Measurements from ENCODE around the gene LUC7L3.
"Not testable (repeated sequence)": the region's sequence is repeated elsewhere in the genome, so short reads cannot be mapped to it uniquely, and the experiment has no call there.

Gene LUC7L3

GRCh38 chr17:50719144-50719923 lies at the start of gene LUC7L3:
Gene LUC7L3, plus strand, starts transcription at chr17:50719603. Its CDS starts 130 bp downstream, at chr17:50719733.
- in situ Hi-C loops (cut with MboI; ENCODE audit: low sequenced_read_pairs), result no loop called here

- in situ Hi-C loops (cut with MboI; ENCODE audit: low sequenced_read_pairs), result no loop called here
Measured at GRCh38 chr17:50672071-50672470, 47.3 kb upstream of the LUC7L3 start.

GRCh38 chr17:50672831-50673551 lies 46.4 kb upstream of the LUC7L3 start:
- in situ Hi-C loops (cut with MboI; ENCODE audit: low sequenced_read_pairs), result no loop called here

- in situ Hi-C loops (cut with MboI; ENCODE audit: low sequenced_read_pairs), result no loop called here
Measured at GRCh38 chr17:50675190-50675589, 44.2 kb upstream of the LUC7L3 start.

- in situ Hi-C loops (cut with MboI; ENCODE audit: low sequenced_read_pairs), result no loop called here
Measured at GRCh38 chr17:50675627-50676026, 43.8 kb upstream of the LUC7L3 start.

- in situ Hi-C loops (cut with MboI; ENCODE audit: low sequenced_read_pairs), result no loop called here
Measured at GRCh38 chr17:50676065-50676975, 43.1 kb upstream of the LUC7L3 start.

GRCh38 chr17:50677851-50678375 lies 41.5 kb upstream of the LUC7L3 start:
- in situ Hi-C loops (cut with MboI; ENCODE audit: low sequenced_read_pairs), result no loop called here

GRCh38 chr17:50679008-50679544 lies 40.3 kb upstream of the LUC7L3 start:
- in situ Hi-C loops (cut with MboI; ENCODE audit: low sequenced_read_pairs), result no loop called here

- in situ Hi-C loops (cut with MboI; ENCODE audit: low sequenced_read_pairs), result no loop called here
Measured at GRCh38 chr17:50680126-50680525, 39.3 kb upstream of the LUC7L3 start.

GRCh38 chr17:50680543-50681262 lies 38.7 kb upstream of the LUC7L3 start:
- in situ Hi-C loops (cut with MboI; ENCODE audit: low sequenced_read_pairs), result not testable (repeated sequence)

GRCh38 chr17:50681263-50682200 lies 37.9 kb upstream of the LUC7L3 start:
- in situ Hi-C loops (cut with MboI; ENCODE audit: low sequenced_read_pairs), result no loop called here

- in situ Hi-C loops (cut with MboI; ENCODE audit: low sequenced_read_pairs), result no loop called here
Measured at GRCh38 chr17:50682441-50682840, 37.0 kb upstream of the LUC7L3 start.

- in situ Hi-C loops (cut with MboI; ENCODE audit: low sequenced_read_pairs), result no loop called here
Measured at GRCh38 chr17:50682938-50683337, 36.5 kb upstream of the LUC7L3 start.

GRCh38 chr17:50683434-50684287 lies 35.7 kb upstream of the LUC7L3 start:
- in situ Hi-C loops (cut with MboI; ENCODE audit: low sequenced_read_pairs), result no loop called here

GRCh38 chr17:50684288-50684611 lies 35.2 kb upstream of the LUC7L3 start:
- in situ Hi-C loops (cut with MboI; ENCODE audit: low sequenced_read_pairs), result no loop called here

- in situ Hi-C loops (cut with MboI; ENCODE audit: low sequenced_read_pairs), result no loop called here
Measured at GRCh38 chr17:50684612-50685333, 34.6 kb upstream of the LUC7L3 start.

- in situ Hi-C loops (cut with MboI; ENCODE audit: low sequenced_read_pairs), result no loop called here
Measured at GRCh38 chr17:50685334-50685665, 34.1 kb upstream of the LUC7L3 start.

Data from HL-60/S4 treated with retinoic acid at 250 ng/mL for 4 days and 3 days (cell line).